A673 (cell line): ENCODE data around the gene C2orf92. TPM values are rescaled to one million over a fixed set of nuclear protein-coding genes. Genes with fewer than 3 reads are reported as not detected.

ENCODE experiments used
- BruUV-seq: library from RNA; stranded (reverse); fragments of 400-500 nt; replicated peaks from 2 replicates; lab custom pipeline; 2021; lab: Mats Ljungman, UMichigan
- CTCF ChIA-PET: fragments of 300-600 bp; sonication (Branson Sonifier 250); formaldehyde crosslinking; loops from one replicate; lab custom pipeline; 2022; ENCODE audit warnings: antibody characterized with exemption; lab: Charles Lee
- POLR2A ChIA-PET: fragments of 300-600 bp; sonication (Branson Sonifier 250); formaldehyde crosslinking; loops from one replicate; lab custom pipeline; 2022; ENCODE audit warnings: antibody characterized with exemption; ENCODE audit not compliant: low non-redundant PET; lab: Charles Lee
- DNase-seq: peaks from one replicate; pipeline ENCODE4 v3.0.0-alpha.2; 2015; ENCODE audit warnings: low spot score
- H3K27ac ChIP-seq: fragments of 200-600 bp; sonication (generic); 2 replicates; pipeline ENCODE4 v1.5.1; 2016; ENCODE audit warnings: mixed run types, low read depth, mild to moderate bottlenecking, mixed read lengths, antibody characterized with exemption, low read length; ENCODE audit not compliant: poor library complexity, severe bottlenecking
- H3K27me3 ChIP-seq: fragments of 200-600 bp; sonication (generic); replicated peaks from 2 replicates; pipeline ENCODE4 v1.6.1; 2017; ENCODE audit warnings: mixed run types, low read depth, mild to moderate bottlenecking, mixed read lengths, antibody characterized with exemption, low read length; ENCODE audit not compliant: insufficient read depth, poor library complexity
- H3K36me3 ChIP-seq: fragments of 200-600 bp; sonication (generic); 2 replicates; pipeline ENCODE4 v1.6.1; 2016; ENCODE audit warnings: mixed run types, mild to moderate bottlenecking, mixed read lengths, antibody characterized with exemption, low read length; ENCODE audit not compliant: insufficient read depth, poor library complexity, severe bottlenecking
- H3K4me1 ChIP-seq: fragments of 200-600 bp; sonication (generic); 2 replicates; pipeline ENCODE4 v1.6.1; 2017; ENCODE audit warnings: mixed run types, mild to moderate bottlenecking, mixed read lengths, antibody characterized with exemption, low read length; ENCODE audit not compliant: insufficient read depth, poor library complexity, severe bottlenecking
- H3K4me3 ChIP-seq: fragments of 200-600 bp; sonication (generic); 2 replicates; pipeline ENCODE4 v1.5.1; 2016; ENCODE audit warnings: low read depth, mixed run types, mild to moderate bottlenecking, mixed read lengths, low read length; ENCODE audit not compliant: poor library complexity, severe bottlenecking
- H3K9me3 ChIP-seq: fragments of 200-600 bp; sonication (generic); 2 replicates; pipeline ENCODE4 v1.6.1; 2016; ENCODE audit warnings: mixed run types, low read depth, mild to moderate bottlenecking, mixed read lengths, antibody characterized with exemption, low read length; ENCODE audit not compliant: poor library complexity, severe bottlenecking
- CTCF ChIP-seq: fragments of 300-800, 200-600 bp; sonication (generic); conservative IDR thresholded peaks from 2 replicates; pipeline ENCODE4 v1.5.1; 2017; ENCODE audit warnings: low read depth, mild to moderate bottlenecking, antibody characterized with exemption, low read length, moderate library complexity, mixed read lengths
- EZH2 ChIP-seq: fragments of 200-600 bp; sonication (generic); IDR thresholded peaks from 2 replicates; pipeline ENCODE4 v1.6.1; 2017; ENCODE audit warnings: borderline replicate concordance, low read depth, mild to moderate bottlenecking, mixed read lengths, antibody characterized with exemption, low read length; ENCODE audit not compliant: poor library complexity, severe bottlenecking
- intact Hi-C: fragments of 100-400 bp; cut with micrococcal nuclease; formaldehyde crosslinking; loops from one replicate; pipeline ENCODE4 v1.10.0; 2022; ENCODE audit not compliant: unreplicated experiment
- total RNA-seq: library from RNA; stranded (reverse); gene quantifications from 2 replicates; pipeline ENCODE4 v1.2.3, GENCODE V29; 2021

The C2orf92 gene
- total RNA-seq, 1 experiment from 2014 or later: 3.7 TPM

GRCh38 chr2:97749581-97749980 is 80.1 kb downstream of the C2orf92 start:
- intact Hi-C loops: no loop called here
- no peaks in the 10 kb centered on the region for H3K36me3 ChIP-seq
- no peaks in the 10 kb centered on the region for H3K27me3 ChIP-seq
- no peak overlapping the region for H3K27ac ChIP-seq
- no peaks in the 10 kb centered on the region for H3K9me3 ChIP-seq
- DNase-seq: no peak
- peaks cover 6% of the 10 kb centered on the region for H3K4me1 ChIP-seq
- BruUV-seq: no TSS peak
- CTCF ChIA-PET: no interaction called here
- POLR2A ChIA-PET: no interaction called here
- TF ChIP-seq CTCF: no peak
- TF ChIP-seq EZH2: no peak
- H3K4me3 ChIP-seq: no peak overlapping the region

- H3K4me1 ChIP-seq: peaks cover 6% of the 10 kb centered on the region
- H3K36me3 ChIP-seq: no peaks in the 10 kb centered on the region
- H3K9me3 ChIP-seq: no peaks in the 10 kb centered on the region
- H3K27me3 ChIP-seq: no peaks in the 10 kb centered on the region
- TF ChIP-seq CTCF (no peak), EZH2 (no peak)
- intact Hi-C loops: no loop called here
- H3K4me3 ChIP-seq: no peak overlapping the region
- CTCF ChIA-PET: no interaction called here
- no peak overlapping the region for H3K27ac ChIP-seq
- POLR2A ChIA-PET: no interaction called here
- no peak for DNase-seq
- no TSS peak for BruUV-seq
Observed at GRCh38 chr2:97750017-97750416, 80.5 kb downstream of the C2orf92 start.

GRCh38 chr2:97751752-97752151 is 82.2 kb downstream of the C2orf92 start:
- no TSS peak for BruUV-seq
- peak; percentile 12 for DNase-seq
- CTCF ChIA-PET: no interaction called here
- peaks cover 3% of the 10 kb centered on the region for H3K36me3 ChIP-seq
- no peaks in the 10 kb centered on the region for H3K9me3 ChIP-seq
- H3K4me1 ChIP-seq: peaks cover 6% of the 10 kb centered on the region
- no peak overlapping the region for H3K27ac ChIP-seq
- H3K4me3 ChIP-seq: no peak overlapping the region
- TF ChIP-seq EZH2: no peak
- POLR2A ChIA-PET: no interaction called here
- intact Hi-C loops: no loop called here
- no peaks in the 10 kb centered on the region for H3K27me3 ChIP-seq

Other genes with a start within 250 kb of the C2orf92 start
- gene ANKRD36B, start 79.8 kb upstream of the C2orf92 start, total RNA-seq: 16.4 and 21.6 TPM in 2 replicates
- gene COX5B, start 23.7 kb upstream of the C2orf92 start, total RNA-seq: 205 and 219 TPM in 2 replicates
- 36.3 and 41.7 TPM in 2 replicates for gene ACTR1B, start 5.7 kb upstream of the C2orf92 start, total RNA-seq
- not detected in 2 replicates for gene ZAP70, start 43.9 kb downstream of the C2orf92 start, total RNA-seq